PC-9 (cell line): Measurements from ENCODE around the gene BHLHE40. TPM values are rescaled to one million over a fixed set of nuclear protein-coding genes. Genes with fewer than 3 reads are reported as not detected.

Source experiments
- BruUV-seq: library from RNA; stranded (reverse); fragments of 400-500 nt; replicated peaks from 2 replicates; lab custom pipeline; 2021; lab: Mats Ljungman, UMichigan
- CTCF ChIA-PET: fragments of 300-600 bp; sonication (Branson Sonifier 250); formaldehyde crosslinking; loops from one replicate; lab custom pipeline; 2022; ENCODE audit warnings: antibody characterized with exemption; lab: Charles Lee
- POLR2A ChIA-PET: fragments of 300-600 bp; sonication (Branson Sonifier 250); formaldehyde crosslinking; loops from one replicate; lab custom pipeline; 2022; ENCODE audit warnings: antibody characterized with exemption; ENCODE audit not compliant: unreplicated experiment; lab: Charles Lee
- DNase-seq, 2 experiments: peaks; one replicate each; pipeline versions ENCODE4 v3.0.0 to v3.0.0-alpha.2; 2015 to 2022; ENCODE audit warnings: mixed read lengths in 1 of 2
- H2AFZ ChIP-seq: fragments of 200-600 bp; sonication (generic); 2 replicates; pipeline ENCODE4 v1.8.1; 2017; ENCODE audit warnings: antibody characterized with exemption
- H3F3A ChIP-seq: fragments of 200-600 bp; sonication (generic); 2 replicates; pipeline ENCODE4 v1.8.1; 2017; ENCODE audit warnings: antibody characterized with exemption, mild to moderate bottlenecking, low read depth; ENCODE audit not compliant: insufficient read depth
- H3K27ac ChIP-seq: fragments of 200-600 bp; sonication (generic); 2 replicates; pipeline ENCODE4 v1.6.1; 2016; ENCODE audit warnings: mixed run types
- H3K27me3 ChIP-seq: fragments of 200-600 bp; sonication (generic); 2 replicates; pipeline ENCODE4 v1.6.1; 2016; ENCODE audit warnings: low read depth, mixed run types; ENCODE audit not compliant: insufficient read depth
- H3K36me3 ChIP-seq: fragments of 200-600 bp; sonication (generic); 2 replicates; pipeline ENCODE4 v1.6.1; 2016; ENCODE audit warnings: low read depth, mixed run types
- H3K4me1 ChIP-seq: fragments of 200-600 bp; sonication (generic); replicated peaks from 2 replicates; pipeline ENCODE4 v1.6.1; 2016; ENCODE audit warnings: mixed run types; ENCODE audit not compliant: insufficient read depth
- H3K4me2 ChIP-seq: fragments of 200-600 bp; sonication (generic); 2 replicates; pipeline ENCODE4 v1.6.1; 2017; ENCODE audit warnings: mixed run types
- H3K4me3 ChIP-seq: fragments of 200-600 bp; sonication (generic); 2 replicates; pipeline ENCODE4 v1.6.1; 2016; ENCODE audit warnings: mixed run types
- H3K79me2 ChIP-seq: fragments of 200-600 bp; sonication (generic); 2 replicates; pipeline ENCODE4 v1.6.1; 2017; ENCODE audit warnings: low read depth, mixed run types
- H3K9me2 ChIP-seq: fragments of 200-600 bp; sonication (generic); 2 replicates; pipeline ENCODE4 v1.8.1; 2017; ENCODE audit warnings: mild to moderate bottlenecking; ENCODE audit not compliant: insufficient read depth
- H3K9me3 ChIP-seq: fragments of 200-600 bp; sonication (generic); 2 replicates; pipeline ENCODE4 v1.8.1; 2016; ENCODE audit warnings: low read depth; ENCODE audit not compliant: insufficient read depth
- H4K20me1 ChIP-seq: fragments of 200-600 bp; sonication (generic); 2 replicates; pipeline ENCODE4 v1.8.1; 2017; ENCODE audit not compliant: insufficient read depth
- EZH2 ChIP-seq: fragments of 200-600 bp; sonication (generic); IDR thresholded peaks from 2 replicates; pipeline ENCODE4 v1.8.0; 2017; ENCODE audit warnings: antibody characterized with exemption, low read depth
- intact Hi-C: fragments of 100-400 bp; cut with micrococcal nuclease; formaldehyde crosslinking; loops from one replicate; pipeline ENCODE4 v1.10.0; 2022; ENCODE audit not compliant: unreplicated experiment
- total RNA-seq: library from RNA; stranded (reverse); gene quantifications from 2 replicates; pipeline ENCODE4 v1.2.3, GENCODE V29; 2021
- TF ChIP-seq, protein P1 (sequence below): fragments of 200-600 bp; sonication (generic); conservative IDR thresholded peaks from 2 replicates; pipeline ENCODE4 v1.6.1; 2017; ENCODE audit warnings: mixed run types, antibody characterized with exemption, mild to moderate bottlenecking, moderate library complexity

The BHLHE40 gene
- total RNA-seq, 1 experiment from 2014 or later = 45.5 TPM

DNA sequence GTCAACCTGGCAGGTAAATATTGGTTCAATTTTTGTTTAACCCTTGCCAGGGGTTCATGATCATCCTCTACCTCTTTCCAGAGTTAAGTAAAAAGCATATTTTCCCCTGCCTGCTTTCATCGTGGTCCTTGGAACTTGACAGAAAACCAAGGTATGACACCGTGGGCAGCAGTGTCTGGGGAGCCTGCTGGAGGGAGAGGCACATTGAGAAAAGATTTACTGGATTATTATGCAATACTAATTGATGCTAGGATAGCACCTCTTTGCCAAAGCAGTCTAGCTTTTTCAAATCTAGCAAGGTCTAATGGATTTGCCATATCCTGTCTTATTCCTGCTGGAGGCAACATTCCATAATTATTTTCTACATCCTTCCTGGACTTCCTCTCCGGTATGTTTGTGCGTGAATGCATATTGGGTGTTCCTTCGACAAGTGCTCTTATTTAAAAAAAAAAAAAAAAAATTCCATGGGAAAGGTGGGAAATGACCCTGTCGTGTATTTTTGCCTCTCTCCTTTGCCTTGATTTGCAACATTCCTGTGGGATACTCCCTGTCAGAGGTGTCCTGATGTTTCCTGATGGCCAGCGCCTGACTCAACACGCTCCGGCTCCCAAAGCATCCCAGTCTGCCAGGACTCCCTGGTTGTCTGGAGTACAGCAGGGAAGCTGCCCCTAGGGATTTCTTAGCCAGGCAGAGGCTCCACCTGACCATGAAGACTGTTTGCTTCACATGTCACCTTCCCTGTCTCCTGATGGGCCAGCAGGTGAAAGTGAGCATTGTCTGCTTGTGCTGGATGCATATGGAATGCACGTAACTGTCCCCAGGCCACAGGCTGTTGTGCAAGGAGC, 6.3 kb downstream of the BHLHE40 start:
- Histone ChIP-seq H3K4me1 (peaks cover 48% of the 10 kb centered on the region), H2AFZ (no peak overlapping the region), H4K20me1 (0 out of 2 replicates have a peak, but pooled peaks cover 3% of the 10 kb centered on the region), H3K4me2 (peak overlapping the region; percentile 77), H3K27me3 (no peaks in the 10 kb centered on the region), H3K79me2 (peaks cover 36% of the 10 kb centered on the region), H3K36me3 (0 out of 2 replicates have a peak, but pooled peaks cover 13% of the 10 kb centered on the region), H3K9me2 (no peaks in the 10 kb centered on the region), H3K4me3 (peak overlapping the region; percentile 52; the same call in 1 of the 2 replicates), H3F3A (peaks cover 31% of the 10 kb centered on the region), H3K27ac (peak overlapping the region; percentile 89), H3K9me3 (no peaks in the 10 kb centered on the region)
- TF ChIP-seq, protein P1, sequence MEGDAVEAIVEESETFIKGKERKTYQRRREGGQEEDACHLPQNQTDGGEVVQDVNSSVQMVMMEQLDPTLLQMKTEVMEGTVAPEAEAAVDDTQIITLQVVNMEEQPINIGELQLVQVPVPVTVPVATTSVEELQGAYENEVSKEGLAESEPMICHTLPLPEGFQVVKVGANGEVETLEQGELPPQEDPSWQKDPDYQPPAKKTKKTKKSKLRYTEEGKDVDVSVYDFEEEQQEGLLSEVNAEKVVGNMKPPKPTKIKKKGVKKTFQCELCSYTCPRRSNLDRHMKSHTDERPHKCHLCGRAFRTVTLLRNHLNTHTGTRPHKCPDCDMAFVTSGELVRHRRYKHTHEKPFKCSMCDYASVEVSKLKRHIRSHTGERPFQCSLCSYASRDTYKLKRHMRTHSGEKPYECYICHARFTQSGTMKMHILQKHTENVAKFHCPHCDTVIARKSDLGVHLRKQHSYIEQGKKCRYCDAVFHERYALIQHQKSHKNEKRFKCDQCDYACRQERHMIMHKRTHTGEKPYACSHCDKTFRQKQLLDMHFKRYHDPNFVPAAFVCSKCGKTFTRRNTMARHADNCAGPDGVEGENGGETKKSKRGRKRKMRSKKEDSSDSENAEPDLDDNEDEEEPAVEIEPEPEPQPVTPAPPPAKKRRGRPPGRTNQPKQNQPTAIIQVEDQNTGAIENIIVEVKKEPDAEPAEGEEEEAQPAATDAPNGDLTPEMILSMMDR = no peak
- TF ChIP-seq EZH2 = no peak
- DNase-seq = peak; percentile 53 to 58
- ChIA-PET POLR2A (interaction anchor here (0.6 to 1.9 kb wide), 4 partner anchors 9 to 38 kb away, joined by 3 to 9 read pairs (median 6); no protein-coding TSS in a partner anchor), CTCF (interaction anchor here (0.7 to 1.8 kb wide), 2 partner anchors 273 to 274 kb away, joined by 3 to 7 read pairs; no protein-coding TSS in a partner anchor)
- intact Hi-C loops = loop anchor here (1.0 kb wide), 3 partner anchors 7 to 38 kb away; no protein-coding TSS in a partner anchor
- no TSS peak for BruUV-seq

GRCh38 chr3:4986175-4986781, 7.0 kb downstream of the BHLHE40 start:
- no peak overlapping the region for H2AFZ ChIP-seq
- TSS peak; percentile 81 for BruUV-seq
- peak overlapping the region; percentile 77 for H3K4me2 ChIP-seq
- H3K36me3 ChIP-seq = 0 out of 2 replicates have a peak, but pooled peaks cover 12% of the 10 kb centered on the region
- no peaks in the 10 kb centered on the region for H3K27me3 ChIP-seq
- H3K79me2 ChIP-seq = peaks cover 30% of the 10 kb centered on the region
- H4K20me1 ChIP-seq = 0 out of 2 replicates have a peak, but pooled peaks cover 3% of the 10 kb centered on the region
- TF ChIP-seq, protein P1 = no peak
- TF ChIP-seq EZH2 = no peak
- H3K27ac ChIP-seq = peak overlapping the region; percentile 89
- H3K4me3 ChIP-seq = peak overlapping the region; percentile 52; the same call in 1 of the 2 replicates
- intact Hi-C loops = loop anchor here (1.0 kb wide), 3 partner anchors 8 to 37 kb away; no protein-coding TSS in a partner anchor
- ChIA-PET POLR2A (interaction anchor here (0.5 to 1.9 kb wide), 4 partner anchors 8 to 237 kb away, joined by 3 to 9 read pairs (median 4); no protein-coding TSS in a partner anchor), CTCF (interaction anchor here (1.8 kb wide), 1 partner anchor 275 kb away, joined by 7 read pairs; no protein-coding TSS in a partner anchor)
- peak in 1 of 2 experiments; percentile 58 for DNase-seq
- no peaks in the 10 kb centered on the region for H3K9me3 ChIP-seq
- H3F3A ChIP-seq = peaks cover 30% of the 10 kb centered on the region
- peaks cover 48% of the 10 kb centered on the region for H3K4me1 ChIP-seq
- H3K9me2 ChIP-seq = no peaks in the 10 kb centered on the region
